H9 (cell line): ENCODE results near the gene PPARA. TPM values are rescaled to one million over a fixed set of nuclear protein-coding genes. Genes with fewer than 3 reads are reported as not detected.

ENCODE experiments used
- DNase-seq: peaks from one replicate; pipeline ENCODE4 v3.0.0-alpha.2; 2017
- H2AFZ ChIP-seq: one replicate; pipeline ENCODE4 v1.6.1; 2013; ENCODE audit warnings: mild to moderate bottlenecking, low read length, control low read depth, moderate library complexity
- H2AK5ac ChIP-seq: 2 replicates; pipeline ENCODE4 v1.6.1; 2013; ENCODE audit warnings: low read length, control low read depth, mixed read lengths; ENCODE audit not compliant: insufficient read length
- H2BK120ac ChIP-seq: one replicate; pipeline ENCODE4 v1.6.1; 2013; ENCODE audit warnings: low read depth, mild to moderate bottlenecking, low read length, control low read depth, inconsistent platforms; ENCODE audit not compliant: poor library complexity, severe bottlenecking
- H2BK12ac ChIP-seq: 2 replicates; pipeline ENCODE4 v1.6.1; 2013; ENCODE audit warnings: low read length, control low read depth, mixed read lengths, low read depth; ENCODE audit not compliant: insufficient read length
- H2BK15ac ChIP-seq: 2 replicates; pipeline ENCODE4 v1.6.1; 2013; ENCODE audit warnings: low read depth, low read length, control low read depth
- H2BK20ac ChIP-seq: one replicate; pipeline ENCODE4 v1.6.1; 2013; ENCODE audit warnings: low read depth, mild to moderate bottlenecking, low read length, control low read depth, inconsistent platforms; ENCODE audit not compliant: poor library complexity, severe bottlenecking
- H2BK5ac ChIP-seq: 2 replicates; pipeline ENCODE4 v1.6.1; 2013; ENCODE audit warnings: low read length, control low read depth, mixed read lengths; ENCODE audit not compliant: insufficient read length
- H3K14ac ChIP-seq: 2 replicates; pipeline ENCODE4 v1.6.1; 2013; ENCODE audit warnings: low read length, control low read depth; ENCODE audit not compliant: insufficient read depth
- H3K18ac ChIP-seq: 2 replicates; pipeline ENCODE4 v1.6.1; 2013; ENCODE audit warnings: low read depth, mild to moderate bottlenecking, mixed read lengths, low read length, control low read depth; ENCODE audit not compliant: insufficient read length
- H3K23ac ChIP-seq: 2 replicates; pipeline ENCODE4 v1.6.1; 2013; ENCODE audit warnings: low read length, control low read depth, mixed read lengths, low read depth; ENCODE audit not compliant: insufficient read length
- H3K23me2 ChIP-seq: 2 replicates; pipeline ENCODE4 v1.6.1; 2013; ENCODE audit warnings: low read depth, mild to moderate bottlenecking, mixed read lengths, low read length, control low read depth; ENCODE audit not compliant: insufficient read length, poor library complexity, severe bottlenecking
- H3K27ac ChIP-seq: 2 replicates; pipeline ENCODE4 v1.5.1; 2013; ENCODE audit warnings: low read length, control low read depth, mixed read lengths, low read depth; ENCODE audit not compliant: insufficient read length
- H3K27me3 ChIP-seq: 2 replicates; pipeline ENCODE4 v1.6.1; 2013; ENCODE audit warnings: low read length, control low read depth, inconsistent platforms; ENCODE audit not compliant: insufficient read depth
- H3K4ac ChIP-seq: 2 replicates; pipeline ENCODE4 v1.6.1; 2013; ENCODE audit warnings: low read depth, mild to moderate bottlenecking, control low read depth, inconsistent platforms, low read length, moderate library complexity
- H3K4me1 ChIP-seq: 2 replicates; pipeline ENCODE4 v1.6.1; 2013; ENCODE audit warnings: low read length, control low read depth, inconsistent platforms; ENCODE audit not compliant: insufficient read depth
- H3K4me2 ChIP-seq: 2 replicates; pipeline ENCODE4 v1.6.1; 2013; ENCODE audit warnings: low read length, control low read depth, mixed read lengths; ENCODE audit not compliant: insufficient read length, insufficient read depth
- H3K56ac ChIP-seq: 2 replicates; pipeline ENCODE4 v1.6.1; 2013; ENCODE audit warnings: low read depth, mild to moderate bottlenecking, mixed read lengths, low read length, control low read depth; ENCODE audit not compliant: insufficient read length
- H3K79me1 ChIP-seq: 2 replicates; pipeline ENCODE4 v1.6.1; 2013; ENCODE audit warnings: low read depth, mild to moderate bottlenecking, moderate library complexity, low read length, control low read depth, inconsistent platforms; ENCODE audit not compliant: insufficient read depth, poor library complexity, severe bottlenecking
- H3K79me2 ChIP-seq: 2 replicates; pipeline ENCODE4 v1.6.1; 2013; ENCODE audit warnings: low read length, control low read depth, inconsistent platforms; ENCODE audit not compliant: insufficient read depth
- H3K9ac ChIP-seq: 2 replicates; pipeline ENCODE4 v1.6.1; 2013; ENCODE audit warnings: low read length, control low read depth, mixed read lengths; ENCODE audit not compliant: insufficient read length; ENCODE audit errors: extremely low read depth
- H3K9me3 ChIP-seq: one replicate; pipeline ENCODE4 v1.6.1; 2013; ENCODE audit warnings: low read depth, low read length, inconsistent platforms; ENCODE audit not compliant: control insufficient read depth
- H3T11ph ChIP-seq: one replicate; pipeline ENCODE4 v1.6.1; 2013; ENCODE audit warnings: mild to moderate bottlenecking, low read length, control low read depth, inconsistent platforms
- H4K20me1 ChIP-seq: one replicate; pipeline ENCODE4 v1.6.1; 2013; ENCODE audit not compliant: control insufficient read depth, insufficient read length, insufficient read depth
- H4K5ac ChIP-seq: 2 replicates; pipeline ENCODE4 v1.6.1; 2013; ENCODE audit warnings: low read depth, mild to moderate bottlenecking, mixed read lengths, low read length, control low read depth; ENCODE audit not compliant: insufficient read length
- H4K8ac ChIP-seq: replicated peaks from 2 replicates; pipeline ENCODE4 v1.6.1; 2013; ENCODE audit warnings: low read length, control low read depth, mixed read lengths, low read depth; ENCODE audit not compliant: insufficient read length
- H4K91ac ChIP-seq: 2 replicates; pipeline ENCODE4 v1.6.1; 2013; ENCODE audit warnings: low read depth, mild to moderate bottlenecking, moderate library complexity, mixed read lengths, low read length, control low read depth; ENCODE audit not compliant: insufficient read length
- H3K27ac Mint-ChIP-seq, 3 experiments: 2 replicates in 2 of 3; 3 replicates in 1 of 3; pipeline ENCODE4 v1.8.0; 2020 to 2021; ENCODE audit warnings: mixed read lengths in 3 of 3, mild to moderate bottlenecking in 1 of 3, moderate library complexity in 1 of 3
- H3K27me3 Mint-ChIP-seq: 2 replicates; pipeline ENCODE4 v1.8.0; 2021; ENCODE audit warnings: low read depth, mild to moderate bottlenecking, moderate library complexity, mixed read lengths
- H3K36me3 Mint-ChIP-seq, 3 experiments: 2 replicates in 2 of 3; 3 replicates in 1 of 3; pipeline ENCODE4 v1.8.0; 2020 to 2021; ENCODE audit warnings: low read depth in 3 of 3, mixed read lengths in 3 of 3; ENCODE audit not compliant: insufficient read depth in 1 of 3
- H3K4me1 Mint-ChIP-seq, 2 experiments: 2 replicates each; pipeline ENCODE4 v1.8.0; 2020; ENCODE audit warnings: mixed read lengths in 2 of 2
- H3K4me3 Mint-ChIP-seq, 2 experiments: 2 replicates in 1 of 2; 3 replicates in 1 of 2; pipeline ENCODE4 v1.8.0; 2020 to 2021; ENCODE audit warnings: mild to moderate bottlenecking in 2 of 2, mixed read lengths in 2 of 2, moderate library complexity in 1 of 2
- H3K9me3 Mint-ChIP-seq, 2 experiments: 2 replicates in 1 of 2; 3 replicates in 1 of 2; pipeline ENCODE4 v1.8.0; 2020; ENCODE audit warnings: mild to moderate bottlenecking in 2 of 2, mixed read lengths in 2 of 2, moderate library complexity in 1 of 2
- WGBS: extraction: QIAGEN DNeasy Blood & Tissue Kit; methylation state at CpG from one replicate; pipeline ENCODE4 v1.1.7; 2013; ENCODE audit warnings: missing lambda C conversion rate, low lambda C conversion rate, mixed read lengths; ENCODE audit not compliant: insufficient read length; ENCODE audit errors: extremely low coverage; 5-methylcytosine and 5-hydroxymethylcytosine counted together
- total RNA-seq: library from RNA; stranded (reverse); gene quantifications from 2 replicates; pipeline ENCODE4 v1.2.1, GENCODE V29; 2021
- TF ChIP-seq, protein P1 (sequence below): fragments of 200-600 bp; sonication (generic); conservative IDR thresholded peaks from 3 replicates; pipeline ENCODE4 v1.8.0; 2021; ENCODE audit warnings: antibody characterized with exemption, mild to moderate bottlenecking

The PPARA gene
- total RNA-seq, 1 experiment from 2014 or later: 7.3 TPM

DNA sequence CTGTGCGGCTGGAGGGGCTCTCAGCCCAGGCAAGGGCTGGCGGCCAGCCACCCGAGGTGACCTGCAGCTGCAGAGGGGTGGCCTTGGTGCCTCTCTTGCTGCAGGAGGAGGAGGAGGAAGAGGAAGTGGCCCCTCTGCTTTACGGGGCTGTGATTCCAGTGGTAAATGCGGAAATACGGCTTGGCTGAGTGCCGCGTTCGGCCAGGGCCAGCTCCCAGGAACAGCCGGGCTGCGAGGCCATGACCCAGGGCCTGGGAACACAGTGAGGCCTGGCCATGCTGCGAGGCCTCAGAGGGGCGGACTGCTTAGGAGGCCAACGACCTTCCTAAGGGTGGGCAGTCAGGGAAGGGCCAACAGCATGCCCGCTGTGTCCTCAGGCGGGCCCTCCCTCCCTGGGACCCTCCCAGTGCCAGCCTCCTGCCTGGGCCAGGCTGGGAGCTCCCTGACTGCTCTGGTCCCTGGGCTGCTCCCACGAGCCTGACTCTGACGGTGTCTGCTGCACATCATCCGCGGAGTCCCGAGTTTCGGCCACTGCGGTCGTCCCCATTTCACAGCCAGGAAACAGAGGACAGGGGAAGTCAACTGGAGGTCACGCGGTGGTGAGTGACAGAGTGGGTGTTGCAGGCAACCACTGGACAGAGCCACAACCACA is 20.8 kb upstream of the PPARA start:
- H3K4me2 ChIP-seq: no peak overlapping the region
- H3K18ac ChIP-seq: no peak overlapping the region
- no peak overlapping the region for H2BK20ac ChIP-seq
- no peaks in the 10 kb centered on the region for H3K79me1 ChIP-seq
- Mint-ChIP-seq H3K4me1 (no peaks in the 10 kb centered on the region), H3K27ac (no peak overlapping the region), H3K36me3 (no peaks in the 10 kb centered on the region), H3K4me3 (no peak overlapping the region), H3K9me3 (no peaks in the 10 kb centered on the region), H3K27me3 (no peaks in the 10 kb centered on the region; the same call in 1 of the 2 replicates)
- no peak overlapping the region for H2BK15ac ChIP-seq
- no peak overlapping the region for H2AFZ ChIP-seq
- no peaks in the 10 kb centered on the region for H3K9me3 ChIP-seq
- no peaks in the 10 kb centered on the region for H3K23me2 ChIP-seq
- no peak overlapping the region for H2BK12ac ChIP-seq
- no peak overlapping the region for H3T11ph ChIP-seq
- TF ChIP-seq, protein P1, sequence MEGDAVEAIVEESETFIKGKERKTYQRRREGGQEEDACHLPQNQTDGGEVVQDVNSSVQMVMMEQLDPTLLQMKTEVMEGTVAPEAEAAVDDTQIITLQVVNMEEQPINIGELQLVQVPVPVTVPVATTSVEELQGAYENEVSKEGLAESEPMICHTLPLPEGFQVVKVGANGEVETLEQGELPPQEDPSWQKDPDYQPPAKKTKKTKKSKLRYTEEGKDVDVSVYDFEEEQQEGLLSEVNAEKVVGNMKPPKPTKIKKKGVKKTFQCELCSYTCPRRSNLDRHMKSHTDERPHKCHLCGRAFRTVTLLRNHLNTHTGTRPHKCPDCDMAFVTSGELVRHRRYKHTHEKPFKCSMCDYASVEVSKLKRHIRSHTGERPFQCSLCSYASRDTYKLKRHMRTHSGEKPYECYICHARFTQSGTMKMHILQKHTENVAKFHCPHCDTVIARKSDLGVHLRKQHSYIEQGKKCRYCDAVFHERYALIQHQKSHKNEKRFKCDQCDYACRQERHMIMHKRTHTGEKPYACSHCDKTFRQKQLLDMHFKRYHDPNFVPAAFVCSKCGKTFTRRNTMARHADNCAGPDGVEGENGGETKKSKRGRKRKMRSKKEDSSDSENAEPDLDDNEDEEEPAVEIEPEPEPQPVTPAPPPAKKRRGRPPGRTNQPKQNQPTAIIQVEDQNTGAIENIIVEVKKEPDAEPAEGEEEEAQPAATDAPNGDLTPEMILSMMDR: no peak
- H3K56ac ChIP-seq: no peak overlapping the region
- WGBS: no CpG with 5 or more reads among the region's 26 CpGs
- H3K9ac ChIP-seq: no peak overlapping the region
- no peak overlapping the region for H3K4ac ChIP-seq
- H2AK5ac ChIP-seq: no peak overlapping the region
- no peaks in the 10 kb centered on the region for H4K20me1 ChIP-seq
- H3K79me2 ChIP-seq: no peaks in the 10 kb centered on the region
- no peak overlapping the region for H2BK5ac ChIP-seq
- DNase-seq: no peak
- no peak overlapping the region for H4K5ac ChIP-seq
- H2BK120ac ChIP-seq: no peak overlapping the region
- H3K27ac ChIP-seq: no peak overlapping the region
- H3K14ac ChIP-seq: no peak overlapping the region; the same call in 1 of the 2 replicates
- no peak overlapping the region for H4K91ac ChIP-seq
- no peaks in the 10 kb centered on the region for H3K27me3 ChIP-seq
- no peaks in the 10 kb centered on the region for H3K4me1 ChIP-seq
- H4K8ac ChIP-seq: no peak overlapping the region
- H3K23ac ChIP-seq: no peak overlapping the region
